Measurements from ENCODE around the gene ORM1. TPM values are rescaled to one million over a fixed set of nuclear protein-coding genes. Genes with fewer than 3 reads are reported as not detected.

The ORM1 gene
- total and polyA plus RNA-seq, 2 of the 8 experiments (the other 6 are each of a cell fraction or from before 2014, with no cell fraction given): 0.32 TPM; not detected in 1

DNA sequence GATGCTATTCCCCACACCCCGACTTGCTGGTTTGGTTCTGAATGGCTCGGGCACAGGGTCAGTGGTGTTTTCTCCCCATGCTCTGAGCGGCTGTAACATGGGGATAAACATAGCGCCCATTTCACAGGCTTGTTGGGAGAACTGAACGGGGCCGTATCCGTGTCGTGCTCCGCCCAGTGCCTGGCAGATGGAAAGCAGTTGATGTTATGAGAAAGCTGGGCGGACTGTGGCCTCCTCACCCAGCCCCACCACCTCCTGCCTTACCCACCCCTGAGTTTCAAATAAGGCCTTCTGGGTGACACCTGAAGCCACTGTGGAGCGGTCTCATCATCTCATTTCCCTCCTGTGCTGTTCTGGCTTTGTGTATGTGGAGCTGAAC is 21.3 kb downstream of the ORM1 start:
- no peak overlapping the region for H4K8ac ChIP-seq (ENCODE audit: extremely low read depth, insufficient read depth, low read length)
- no peaks in the 10 kb centered on the region for H3K79me2 ChIP-seq (ENCODE audit: control insufficient read depth in 1 of 2, insufficient read depth in 2 of 2, low read length in 2 of 2)
- DNase-seq (ENCODE audit: low read depth in 1 of 2, low spot score in 2 of 2) (no peak), FAIRE-seq (no peak)
- TF ChIP-seq NRF1 (IDR thresholded peaks at IDR 0.05; ENCODE audit: low read depth, low read length) (no peak), CBX5 (IDR thresholded peaks at IDR 0.05; ENCODE audit: low read depth, low read length) (no peak)
- no peak overlapping the region for H3K14ac ChIP-seq (ENCODE audit: insufficient read length)
- no peak overlapping the region for H2BK15ac ChIP-seq (ENCODE audit: low read length)
- ChIA-PET CTCF (ENCODE audit: partially characterized antibody) (interaction anchor here (1.0 to 1.5 kb wide), 4 partner anchors 9 to 64 kb away, joined by 3 to 5 read pairs (median 4); no protein-coding TSS in a partner anchor), POLR2A (ENCODE audit: partially characterized antibody) (interaction anchor here (0.9 to 2.5 kb wide), 4 partner anchors 10 to 44 kb away, joined by 3 to 8 read pairs (median 4); no protein-coding TSS in a partner anchor)
- H4K5ac ChIP-seq (ENCODE audit: insufficient read length, low read depth, low read length): no peak overlapping the region
- no peak overlapping the region for H3K23ac ChIP-seq (ENCODE audit: insufficient read length)
- no peak overlapping the region for H3K4me3 ChIP-seq (ENCODE audit: extremely low read depth in 1 of 4, insufficient read depth in 2 of 4, low read depth in 3 of 4, low read length in 4 of 4)
- no peak overlapping the region for H3K27ac ChIP-seq (ENCODE audit: low read depth, low read length)
- no peak overlapping the region for H2BK120ac ChIP-seq (replicated peaks; ENCODE audit: low read depth, low read length)
- peaks cover 12 to 78% (median 50%) of the 10 kb centered on the region in 4 experiments for H3K36me3 ChIP-seq (ENCODE audit: control insufficient read depth in 2 of 4, insufficient read depth in 4 of 4, low read length in 3 of 4)
- H4K20me1 ChIP-seq (replicated peaks in 1 of 2; ENCODE audit: control insufficient read depth in 1 of 2, insufficient read depth in 2 of 2, low read length in 2 of 2): peaks cover 0 to 2% of the 10 kb centered on the region in 2 experiments
- H3K9me3 ChIP-seq (ENCODE audit: insufficient read depth in 2 of 2, low read depth in 1 of 2, low read length in 1 of 2): no peaks in the 10 kb centered on the region
- H2BK20ac ChIP-seq (ENCODE audit: low read length): no peak overlapping the region
- no peak overlapping the region for H2AFZ ChIP-seq (ENCODE audit: low read length)
- H4K91ac ChIP-seq (replicated peaks; ENCODE audit: insufficient read length, low read length): no peak overlapping the region
- H3K4me2 ChIP-seq (ENCODE audit: insufficient read depth in 1 of 2, low read depth in 2 of 2, low read length in 2 of 2): no peak overlapping the region
- H3K23me2 ChIP-seq (ENCODE audit: low read depth, low read length): no peaks in the 10 kb centered on the region
- H3K4me1 ChIP-seq (replicated peaks in 1 of 4; ENCODE audit: control insufficient read depth in 3 of 4, insufficient read depth in 4 of 4, low read length in 3 of 4): peaks cover 3 to 5% (median 4%) of the 10 kb centered on the region in 4 experiments; a peak in 5 of 7 replicates
- no peak overlapping the region for H3K9ac ChIP-seq (replicated peaks in 1 of 4; ENCODE audit: extremely low read depth in 1 of 4, low read depth in 3 of 4, low read length in 3 of 4)
- H3K4ac ChIP-seq (replicated peaks; ENCODE audit: insufficient read length, low read depth, low read length): no peak overlapping the region
- H3K56ac ChIP-seq (replicated peaks; ENCODE audit: insufficient read length, low read depth, low read length): no peak overlapping the region
- H2BK12ac ChIP-seq (ENCODE audit: low read depth, low read length): no peak overlapping the region
- 95% methylated on average over 10 of the region's 11 CpGs; no CpG with 5 or more reads in 1 of the 2 experiments for WGBS, 2 experiments (ENCODE audit: extremely low coverage in 1 of 2, insufficient coverage in 1 of 2, insufficient read length in 1 of 2, insufficient replicate concordance in 2 of 2, low coverage in 1 of 2, low lambda C conversion rate in 2 of 2, missing lambda C conversion rate in 1 of 2)
- no peak overlapping the region for H3K18ac ChIP-seq (ENCODE audit: extremely low read depth, low read length)
- H3K79me1 ChIP-seq (ENCODE audit: low read depth, low read length): no peaks in the 10 kb centered on the region
- no peaks in the 10 kb centered on the region for H3K27me3 ChIP-seq (replicated peaks in 1 of 4; ENCODE audit: control insufficient read depth in 3 of 4, extremely low read depth in 1 of 4, insufficient read depth in 3 of 4, low read length in 3 of 4)
- H2AK5ac ChIP-seq (ENCODE audit: low read depth, low read length): no peak overlapping the region
- H2BK5ac ChIP-seq (ENCODE audit: low read depth, low read length): no peak overlapping the region

Data from H1 (cell line).